GM18508 (cell line): ENCODE data around the gene OPCML.

Source experiments
- ATAC-seq: cut with Tn5 transposase; IDR thresholded peaks from one replicate; pipeline ENCODE4 v1.9.1; 2021; ENCODE audit warnings: moderate number of reproducible peaks; ENCODE audit not compliant: insufficient read depth, unreplicated experiment

OPCML gene

GRCh38 chr11:133104009-133104744 lies 428.1 kb downstream of the OPCML start:
- ATAC-seq, result no peak

GRCh38 chr11:133096981-133097380 lies 435.3 kb downstream of the OPCML start:
- ATAC-seq, result no peak

GRCh38 chr11:133086518-133086917 lies 445.8 kb downstream of the OPCML start:
- ATAC-seq, result no peak

- no peak for ATAC-seq
Measured at GRCh38 chr11:133082841-133083488, 449.3 kb downstream of the OPCML start.

GRCh38 chr11:133082453-133082781 lies 449.9 kb downstream of the OPCML start:
- no peak for ATAC-seq

GRCh38 chr11:133081730-133082452 lies 450.4 kb downstream of the OPCML start:
- no peak for ATAC-seq

GRCh38 chr11:133081020-133081419 lies 451.3 kb downstream of the OPCML start:
- ATAC-seq, result no peak

GRCh38 chr11:133078591-133079404 lies 453.5 kb downstream of the OPCML start:
- ATAC-seq, result no peak

- no peak for ATAC-seq
Measured at GRCh38 chr11:133078012-133078411, 454.3 kb downstream of the OPCML start.

GRCh38 chr11:133075351-133075750 lies 456.9 kb downstream of the OPCML start:
- ATAC-seq, result no peak

GRCh38 chr11:133072858-133073582 lies 459.3 kb downstream of the OPCML start:
- no peak for ATAC-seq

GRCh38 chr11:133072378-133072777 lies 459.9 kb downstream of the OPCML start:
- ATAC-seq, result no peak

- no peak for ATAC-seq
Measured at GRCh38 chr11:133070791-133071190, 461.5 kb downstream of the OPCML start.

- ATAC-seq, result no peak
Measured at GRCh38 chr11:133070021-133070713, 462.1 kb downstream of the OPCML start.

GRCh38 chr11:133065847-133066485 lies 466.3 kb downstream of the OPCML start:
- no peak for ATAC-seq

GRCh38 chr11:133064961-133065360 lies 467.3 kb downstream of the OPCML start:
- no peak for ATAC-seq

- ATAC-seq, result no peak
Measured at GRCh38 chr11:133064152-133064877, 468.0 kb downstream of the OPCML start.

GRCh38 chr11:133058501-133058900 lies 473.8 kb downstream of the OPCML start:
- ATAC-seq, result no peak
